PFSK-1 (cell line): ENCODE data around the gene PGS1.

Experiments used
- FOXP2 ChIP-seq: optimal IDR thresholded peaks from 2 replicates; pipeline ENCODE3; 2011; ENCODE audit warnings: borderline replicate concordance, control low read depth, inconsistent platforms; ENCODE audit not compliant: insufficient read depth; ENCODE audit errors: extremely low read length, extremely low read depth
- POLR2AphosphoS5 ChIP-seq: IDR thresholded peaks from 2 replicates; pipeline ENCODE4 v1.6.1; 2012; ENCODE audit warnings: low read depth, mild to moderate bottlenecking, control low read depth, low read length, moderate library complexity
- SIN3A ChIP-seq: IDR thresholded peaks from 2 replicates; pipeline ENCODE4 v1.6.1; 2012; ENCODE audit warnings: mild to moderate bottlenecking, low read length, moderate library complexity, borderline replicate concordance; ENCODE audit not compliant: insufficient read depth
- TAF1 ChIP-seq: IDR thresholded peaks from 2 replicates; pipeline ENCODE4 v1.6.1; 2012; ENCODE audit warnings: low read length, control low read depth, borderline replicate concordance; ENCODE audit not compliant: insufficient read depth
- TF ChIP-seq, protein P1 (sequence below), 2 experiments: IDR thresholded peaks; 2 replicates each; pipeline versions ENCODE4 v1.6.1 to v1.8.0; 2011 to 2012; ENCODE audit warnings: low read depth in 2 of 2, low read length in 2 of 2, control low read depth in 1 of 2, inconsistent platforms in 1 of 2, mild to moderate bottlenecking in 1 of 2, moderate library complexity in 1 of 2; ENCODE audit not compliant: insufficient read depth in 1 of 2

Gene PGS1

DNA sequence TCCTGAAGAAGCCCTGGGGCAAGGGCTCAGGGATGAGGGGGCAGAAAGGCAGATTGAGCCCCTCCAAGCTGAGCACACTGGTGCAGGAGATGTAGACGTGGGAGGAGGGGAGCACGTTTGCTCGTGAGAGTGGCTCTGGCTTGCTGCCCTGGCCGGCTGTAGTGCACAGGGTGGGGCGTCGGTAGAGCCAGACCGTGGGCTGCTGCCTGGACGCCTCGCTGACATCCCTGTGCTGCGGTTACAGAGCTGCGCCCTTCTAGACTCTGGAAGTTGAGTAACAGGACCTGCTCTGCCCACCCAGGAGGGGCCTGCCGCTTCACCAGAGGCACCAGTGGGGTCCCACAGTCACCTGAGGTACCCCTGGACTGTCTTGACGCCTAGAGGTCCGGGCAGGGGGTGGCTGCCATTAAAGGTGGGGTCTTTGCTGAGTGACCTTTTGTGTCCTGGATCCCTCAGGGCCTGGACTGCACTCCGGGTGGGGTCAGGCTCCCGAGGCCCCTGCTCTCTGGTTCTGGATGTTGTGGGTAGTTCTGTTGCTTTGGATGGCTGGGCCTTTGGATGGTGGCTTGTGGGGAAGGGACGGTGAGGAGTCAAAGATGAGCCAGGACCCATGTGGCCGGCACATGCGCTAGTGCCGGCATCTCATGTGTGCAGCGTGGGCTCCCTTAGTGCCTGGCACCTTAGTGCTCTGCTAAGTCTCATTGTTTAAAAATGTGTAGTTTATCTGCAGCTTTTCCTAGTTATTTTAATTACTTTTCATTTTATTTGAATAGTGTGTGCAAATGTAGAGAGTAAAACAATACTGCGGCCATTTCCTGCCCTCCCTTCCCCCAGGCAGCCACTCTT, 41.7 kb downstream of the PGS1 start:
- TF ChIP-seq TAF1, result no peak
- no peak for TF ChIP-seq FOXP2
- TF ChIP-seq, protein P1, sequence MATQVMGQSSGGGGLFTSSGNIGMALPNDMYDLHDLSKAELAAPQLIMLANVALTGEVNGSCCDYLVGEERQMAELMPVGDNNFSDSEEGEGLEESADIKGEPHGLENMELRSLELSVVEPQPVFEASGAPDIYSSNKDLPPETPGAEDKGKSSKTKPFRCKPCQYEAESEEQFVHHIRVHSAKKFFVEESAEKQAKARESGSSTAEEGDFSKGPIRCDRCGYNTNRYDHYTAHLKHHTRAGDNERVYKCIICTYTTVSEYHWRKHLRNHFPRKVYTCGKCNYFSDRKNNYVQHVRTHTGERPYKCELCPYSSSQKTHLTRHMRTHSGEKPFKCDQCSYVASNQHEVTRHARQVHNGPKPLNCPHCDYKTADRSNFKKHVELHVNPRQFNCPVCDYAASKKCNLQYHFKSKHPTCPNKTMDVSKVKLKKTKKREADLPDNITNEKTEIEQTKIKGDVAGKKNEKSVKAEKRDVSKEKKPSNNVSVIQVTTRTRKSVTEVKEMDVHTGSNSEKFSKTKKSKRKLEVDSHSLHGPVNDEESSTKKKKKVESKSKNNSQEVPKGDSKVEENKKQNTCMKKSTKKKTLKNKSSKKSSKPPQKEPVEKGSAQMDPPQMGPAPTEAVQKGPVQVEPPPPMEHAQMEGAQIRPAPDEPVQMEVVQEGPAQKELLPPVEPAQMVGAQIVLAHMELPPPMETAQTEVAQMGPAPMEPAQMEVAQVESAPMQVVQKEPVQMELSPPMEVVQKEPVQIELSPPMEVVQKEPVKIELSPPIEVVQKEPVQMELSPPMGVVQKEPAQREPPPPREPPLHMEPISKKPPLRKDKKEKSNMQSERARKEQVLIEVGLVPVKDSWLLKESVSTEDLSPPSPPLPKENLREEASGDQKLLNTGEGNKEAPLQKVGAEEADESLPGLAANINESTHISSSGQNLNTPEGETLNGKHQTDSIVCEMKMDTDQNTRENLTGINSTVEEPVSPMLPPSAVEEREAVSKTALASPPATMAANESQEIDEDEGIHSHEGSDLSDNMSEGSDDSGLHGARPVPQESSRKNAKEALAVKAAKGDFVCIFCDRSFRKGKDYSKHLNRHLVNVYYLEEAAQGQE (IDR thresholded peaks at IDR 0.05; ENCODE audit: insufficient read depth in 1 of 2, low read depth in 2 of 2, low read length in 2 of 2), result no peak
- TF ChIP-seq POLR2AphosphoS5, result no peak
- no peak for TF ChIP-seq SIN3A

DNA sequence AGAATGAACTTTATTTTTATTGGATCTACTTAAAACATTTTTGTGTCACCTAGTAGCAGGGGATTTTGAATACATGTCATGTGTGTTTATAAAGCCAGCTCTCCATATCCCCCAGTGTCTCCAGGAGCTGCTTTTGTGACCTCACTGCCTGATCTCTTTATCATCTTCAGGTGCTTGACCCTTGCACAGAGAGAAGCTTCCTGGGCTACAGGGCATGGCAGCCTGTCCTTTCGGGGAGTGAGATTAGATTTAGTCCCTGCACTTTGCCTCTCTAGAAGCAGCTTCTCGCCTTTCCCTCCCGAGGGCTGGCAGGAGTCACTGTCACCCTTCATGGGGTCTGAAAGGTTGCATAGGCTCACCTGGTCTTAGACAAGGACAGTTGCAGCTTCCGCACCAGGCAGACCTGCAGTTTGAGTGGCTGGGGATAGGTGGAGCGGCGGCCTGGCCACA, 42.7 kb downstream of the PGS1 start:
- no peak for TF ChIP-seq POLR2AphosphoS5
- TF ChIP-seq, protein P1 (IDR thresholded peaks at IDR 0.05; ENCODE audit: insufficient read depth in 1 of 2, low read depth in 2 of 2, low read length in 2 of 2), result no peak
- TF ChIP-seq TAF1, result no peak
- no peak for TF ChIP-seq SIN3A

DNA sequence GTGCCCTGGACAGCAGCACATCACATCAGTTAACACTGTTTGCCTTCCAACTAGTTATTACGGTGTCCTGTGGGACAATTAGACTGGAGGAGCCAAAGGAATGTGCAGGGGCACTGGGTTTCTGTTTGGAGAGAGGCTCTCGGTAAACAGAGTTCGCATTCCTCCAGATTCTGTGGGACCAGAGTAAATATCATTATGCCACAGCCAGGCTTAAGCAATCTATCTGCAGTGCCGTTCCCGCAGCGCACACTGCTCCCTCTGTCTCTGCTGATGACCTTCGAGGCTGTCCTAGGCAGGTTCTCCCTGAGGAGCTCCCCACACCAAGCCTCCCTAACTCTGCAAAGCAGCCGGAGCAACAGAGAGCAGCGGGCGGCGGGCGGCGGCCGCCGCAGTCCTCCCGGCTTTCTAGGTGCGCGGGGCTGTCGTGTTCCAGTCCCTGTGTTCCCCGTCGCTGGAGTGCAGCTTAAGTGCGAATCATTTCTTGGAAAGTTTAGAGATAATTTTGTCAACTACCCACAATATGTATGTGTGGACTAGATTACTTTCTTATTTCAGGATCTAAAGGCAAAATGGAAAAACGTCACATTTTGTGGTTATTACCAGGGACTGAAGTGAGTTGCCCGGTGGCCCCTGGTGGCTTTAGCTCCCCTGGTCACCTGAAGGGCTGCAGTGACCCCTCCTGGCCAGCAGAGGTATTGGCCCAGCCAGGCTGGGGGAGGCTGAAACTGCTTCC, 43.3 kb downstream of the PGS1 start:
- TF ChIP-seq POLR2AphosphoS5 (no peak), SIN3A (no peak), FOXP2 (no peak), TAF1 (no peak)
- TF ChIP-seq, protein P1 (IDR thresholded peaks at IDR 0.05; ENCODE audit: insufficient read depth in 1 of 2, low read depth in 2 of 2, low read length in 2 of 2), result no peak

DNA sequence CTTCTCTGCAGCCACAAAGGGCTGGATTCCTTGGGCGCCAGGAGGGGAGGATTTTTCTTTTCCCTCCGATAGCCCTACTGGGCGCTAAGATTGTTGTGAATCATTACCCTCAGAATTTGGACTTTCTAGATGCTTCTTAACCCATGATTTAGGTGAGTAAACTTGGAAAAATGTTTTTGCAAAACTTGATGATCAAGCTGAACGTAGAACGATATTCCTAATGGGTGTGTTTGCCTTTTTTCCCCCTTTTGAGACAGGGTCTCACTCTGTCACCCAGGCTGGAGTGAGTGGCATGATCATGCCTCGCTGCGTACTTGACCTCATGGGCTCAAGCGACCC, 43.8 kb downstream of the PGS1 start:
- no peak for TF ChIP-seq TAF1

DNA sequence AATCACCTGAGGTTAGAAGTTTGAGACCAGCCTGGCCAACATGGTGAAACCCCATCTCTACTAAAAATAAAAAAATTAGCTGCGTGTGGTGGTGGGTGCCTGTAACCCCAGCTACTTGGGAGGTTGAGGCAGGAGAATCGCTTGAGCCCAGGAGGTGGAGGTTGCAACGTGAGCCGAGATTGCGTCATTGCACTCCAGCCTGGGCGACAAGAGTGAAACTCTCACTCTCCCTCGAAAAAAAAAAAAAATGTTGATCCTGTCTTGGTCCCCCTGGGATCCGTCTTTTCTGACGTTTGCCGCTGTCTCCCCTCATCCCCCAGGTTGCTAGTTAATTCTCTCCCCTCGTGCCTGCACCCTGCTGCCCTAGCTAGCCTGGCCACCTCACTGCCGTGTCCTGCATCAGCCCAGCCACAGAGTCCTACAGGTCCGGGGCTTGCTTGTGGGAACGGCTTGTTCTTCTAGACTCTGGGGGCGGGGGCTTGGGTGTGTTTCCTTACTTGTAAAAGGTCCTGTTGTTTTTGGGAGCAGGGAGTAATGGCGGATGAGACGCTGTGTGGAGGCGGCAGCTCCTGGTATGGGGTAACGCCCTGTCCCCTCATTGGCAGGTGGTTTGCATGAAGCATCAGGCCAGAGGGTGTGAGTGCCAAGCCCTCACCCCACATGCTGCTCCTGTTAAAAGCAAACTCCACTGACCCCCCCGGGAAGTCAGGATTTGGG, 44.6 kb downstream of the PGS1 start:
- TF ChIP-seq, protein P1 (IDR thresholded peaks at IDR 0.05; ENCODE audit: insufficient read depth in 1 of 2, low read depth in 2 of 2, low read length in 2 of 2), result no peak
- no peak for TF ChIP-seq FOXP2
